HG03342 (cell line): Measurements from ENCODE around the gene SELE.
"Not testable (repeated sequence)": the region's sequence is repeated elsewhere in the genome, so short reads cannot be mapped to it uniquely, and the experiment has no call there.

Source experiments
- ATAC-seq: cut with Tn5 transposase; IDR thresholded peaks from one replicate; pipeline ENCODE4 v1.9.1; 2021; ENCODE audit warnings: mild to moderate bottlenecking, moderate library complexity; ENCODE audit not compliant: unreplicated experiment

SELE gene

DNA sequence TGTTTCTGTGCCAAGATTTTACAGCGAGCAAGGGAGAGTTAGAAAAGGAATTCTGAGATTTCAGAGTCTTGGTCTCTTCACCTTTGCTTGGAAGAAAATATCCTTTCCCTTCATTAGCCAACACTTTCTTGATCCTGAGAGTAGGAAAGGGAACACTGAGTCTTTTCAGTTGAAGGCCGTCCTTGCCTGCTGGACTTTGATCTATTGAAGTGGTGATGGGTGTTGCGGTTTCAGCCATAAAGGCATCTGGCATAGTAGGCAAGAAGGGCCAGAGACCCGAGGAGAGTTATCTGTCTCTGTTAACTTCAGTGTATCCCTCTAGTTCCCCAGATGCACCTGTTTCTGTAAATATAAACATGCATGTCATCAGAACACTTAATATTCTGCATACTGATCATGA, 9.7 kb downstream of the SELE start:
- no peak for ATAC-seq

DNA sequence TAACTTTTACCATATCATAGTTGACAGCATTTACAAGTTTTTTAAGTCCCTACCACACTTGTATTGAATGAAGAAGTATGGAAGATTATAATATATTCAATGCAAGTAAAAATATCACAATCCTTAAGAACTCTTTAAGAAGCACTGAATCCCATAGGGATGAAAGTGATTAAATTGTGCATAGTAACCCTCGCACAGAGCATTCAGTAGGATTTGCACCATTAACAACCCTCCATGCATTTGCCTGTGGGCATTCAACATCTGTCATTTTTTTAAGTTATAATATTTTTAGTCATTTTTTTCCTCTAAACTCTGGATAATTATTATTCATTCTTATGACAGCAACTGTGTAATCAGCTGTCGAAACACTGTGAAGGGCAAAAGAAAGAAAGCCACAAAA, 10.1 kb downstream of the SELE start:
- no peak for ATAC-seq

DNA sequence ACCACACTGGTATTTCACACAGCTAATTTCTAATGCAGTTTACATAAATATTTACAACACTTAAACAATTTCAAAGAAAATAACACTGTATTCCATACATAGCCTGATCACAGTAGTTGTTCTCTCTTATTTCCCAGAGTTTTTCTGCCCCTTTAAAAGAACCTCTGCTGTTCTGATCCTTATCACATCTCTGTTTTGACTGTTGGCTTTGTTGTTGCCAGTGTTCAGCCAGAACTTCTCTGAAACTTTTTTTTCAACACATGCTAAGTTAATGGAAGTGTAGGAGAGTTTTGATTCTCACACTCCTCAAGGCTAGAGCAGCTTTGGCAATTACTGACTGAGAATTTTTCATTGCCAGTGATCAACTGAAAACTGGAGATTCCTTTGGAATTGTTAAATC, 11.1 kb downstream of the SELE start:
- ATAC-seq, result no peak

DNA sequence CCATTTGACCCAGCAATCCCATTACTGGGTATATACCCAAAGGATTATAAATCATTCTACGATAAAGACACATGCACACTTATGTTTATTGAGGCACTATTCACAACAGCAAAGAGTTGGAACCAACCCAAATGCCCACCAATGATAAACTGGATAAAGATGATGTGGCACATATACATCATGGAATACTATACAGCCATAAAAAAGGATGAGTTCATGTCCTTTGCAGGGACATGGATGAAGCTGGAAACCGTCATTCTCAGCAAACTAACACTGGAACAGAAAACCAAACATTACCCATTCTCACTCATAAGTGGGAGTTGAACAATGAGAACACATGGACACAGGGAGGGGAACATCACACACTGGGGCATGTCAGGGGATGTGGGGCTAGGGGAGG, 18.8 kb downstream of the SELE start:
- not testable (repeated sequence) for ATAC-seq

DNA sequence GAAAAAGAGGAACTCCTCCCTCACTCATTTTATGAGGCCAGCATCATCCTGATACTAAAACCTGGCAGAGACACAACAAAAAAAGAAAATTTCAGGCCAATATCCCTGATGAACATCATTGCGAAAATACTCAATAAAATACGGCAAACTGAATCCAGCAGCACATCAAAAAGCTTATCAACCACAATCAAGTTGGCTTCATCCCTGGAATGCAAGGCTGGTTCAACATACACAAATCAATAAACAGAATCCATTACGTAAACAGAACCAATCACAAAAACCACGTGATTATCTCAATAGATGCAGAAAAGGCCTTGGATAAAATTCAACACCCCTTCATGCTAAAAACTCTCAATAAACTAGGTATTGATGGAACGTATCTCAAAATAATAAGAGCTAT, 20.8 kb downstream of the SELE start:
- ATAC-seq, result not testable (repeated sequence)

DNA sequence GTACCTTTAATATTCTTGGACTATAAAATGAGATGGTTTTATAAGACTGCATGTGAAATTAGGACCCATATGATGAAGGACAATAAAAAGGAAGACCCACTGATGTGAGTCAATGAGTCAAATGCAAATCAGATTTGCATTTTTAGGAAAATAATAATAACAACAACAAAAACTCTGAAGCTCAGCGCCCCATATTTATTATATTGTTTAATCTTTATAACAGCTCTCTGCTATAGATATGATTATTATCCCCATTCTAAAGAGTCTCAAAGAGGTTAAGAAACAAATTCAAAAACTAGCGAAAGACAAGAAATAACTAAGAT, 21.6 kb downstream of the SELE start:
- no peak for ATAC-seq

DNA sequence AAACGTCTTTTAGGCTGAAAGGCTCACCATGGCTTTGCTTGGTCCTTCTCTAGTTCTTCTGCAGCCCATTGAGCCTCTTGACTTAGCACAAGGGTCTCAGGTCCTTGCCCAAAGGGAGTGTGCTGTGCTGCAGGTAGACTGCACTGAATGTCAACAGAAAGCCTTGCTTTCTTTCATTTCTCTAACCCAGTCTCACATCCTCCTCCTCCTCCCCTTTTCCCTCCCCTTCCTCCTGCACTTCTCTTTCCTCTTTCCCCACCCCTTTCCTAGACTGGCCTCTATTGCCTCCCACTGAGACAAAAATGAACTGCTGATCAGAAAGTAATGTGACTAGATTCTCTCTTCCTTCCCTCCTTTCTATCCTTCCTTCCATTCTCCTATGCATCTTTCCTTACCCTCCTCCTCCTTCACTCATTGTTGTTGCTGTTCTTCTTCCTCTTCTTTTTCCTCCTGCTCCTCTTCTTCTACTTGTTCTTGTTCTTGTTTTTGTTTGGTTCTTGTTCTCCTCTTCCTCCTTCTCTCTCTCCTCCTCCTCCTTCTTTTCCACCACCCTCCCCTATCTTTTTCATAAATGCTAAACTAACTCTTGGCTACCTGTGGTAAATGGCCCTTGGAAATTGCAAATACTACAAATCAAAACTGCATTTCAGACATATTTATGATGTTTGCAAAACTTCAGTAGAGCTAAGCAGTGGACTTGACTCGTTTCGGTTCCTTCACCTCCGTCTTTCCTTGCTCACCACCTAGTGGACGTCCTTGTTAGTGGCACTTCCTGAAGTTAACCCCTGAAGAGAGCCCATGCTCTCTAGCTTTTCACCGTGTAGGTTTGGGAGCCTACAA, 22.2 kb downstream of the SELE start, which contains the start of gene SELL:
Gene SELL (minus strand): TSS at position 152 of the 840 bp plus-strand sequence. CDS start 122 bp downstream, at position 30.
- peak; percentile 81 for ATAC-seq

DNA sequence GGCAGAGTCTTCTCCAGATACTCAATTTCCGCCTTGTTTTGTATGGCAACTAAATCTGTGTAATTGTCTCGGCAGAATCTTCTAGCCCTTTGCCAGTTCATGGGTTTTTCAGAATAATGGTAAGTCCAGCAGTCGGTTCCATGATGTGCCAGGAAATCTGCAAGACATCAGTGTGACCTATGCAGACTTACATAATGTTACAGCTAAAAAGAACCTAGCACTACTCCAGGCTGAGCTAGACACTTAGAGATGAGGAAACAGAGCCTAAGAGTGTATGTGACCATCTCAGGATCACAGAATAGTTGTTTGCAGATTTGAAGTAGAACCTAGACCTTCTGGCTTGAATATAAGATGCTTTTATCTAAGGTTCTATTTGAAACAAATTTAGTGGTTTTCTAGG, 25.2 kb downstream of the SELE start:
- no peak for ATAC-seq

DNA sequence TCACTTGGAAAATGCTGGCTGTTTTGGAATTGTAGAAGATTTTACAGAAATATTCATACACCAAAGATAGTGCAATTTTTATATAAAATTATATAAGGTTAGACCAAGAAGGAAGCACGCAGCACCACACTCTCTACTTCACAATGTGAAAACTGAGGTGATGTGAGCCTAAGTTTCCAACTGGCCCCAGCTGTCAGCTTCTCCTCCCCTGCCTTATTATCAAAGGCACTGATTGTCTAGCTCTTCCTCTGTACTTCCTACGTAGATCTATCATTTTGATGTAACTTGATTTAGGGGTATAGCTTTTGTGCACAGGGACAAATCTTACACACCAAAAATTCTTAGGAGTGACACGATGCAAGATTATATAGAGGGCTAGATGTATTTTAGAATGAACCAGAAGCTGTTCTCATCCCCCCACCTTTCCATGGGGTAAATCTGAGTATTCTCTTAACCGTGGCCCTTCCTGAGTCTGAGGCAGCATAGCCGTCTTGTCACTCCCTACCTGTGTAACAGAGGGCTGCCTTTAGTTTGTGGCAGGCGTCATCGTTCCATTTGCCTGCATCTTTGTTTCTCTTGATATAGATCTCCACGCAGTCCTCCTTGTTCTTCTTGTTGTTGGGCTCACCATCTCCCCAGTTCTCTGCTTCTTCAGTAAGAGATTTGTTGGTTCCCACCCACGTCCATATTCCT, 25.8 kb downstream of the SELE start:
- no peak for ATAC-seq

DNA sequence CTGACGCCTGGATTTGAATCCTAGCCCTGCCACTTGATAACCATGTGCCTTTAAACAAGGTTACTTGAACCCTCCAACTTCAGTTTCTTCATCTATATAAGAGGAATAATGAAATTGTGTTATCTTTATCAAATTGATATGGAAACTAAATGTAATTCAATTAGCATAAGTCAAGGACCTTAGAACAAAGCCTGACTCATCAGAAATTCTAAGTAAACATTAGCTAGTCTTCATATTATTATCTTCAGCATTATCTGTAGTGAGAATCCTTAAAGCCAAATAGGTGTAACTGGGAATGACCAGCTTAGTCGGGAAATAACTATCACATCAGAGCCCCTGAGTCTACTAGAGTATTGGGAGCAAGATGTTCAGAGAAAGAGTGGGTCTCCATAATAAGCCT, 29.1 kb downstream of the SELE start:
- no peak for ATAC-seq

DNA sequence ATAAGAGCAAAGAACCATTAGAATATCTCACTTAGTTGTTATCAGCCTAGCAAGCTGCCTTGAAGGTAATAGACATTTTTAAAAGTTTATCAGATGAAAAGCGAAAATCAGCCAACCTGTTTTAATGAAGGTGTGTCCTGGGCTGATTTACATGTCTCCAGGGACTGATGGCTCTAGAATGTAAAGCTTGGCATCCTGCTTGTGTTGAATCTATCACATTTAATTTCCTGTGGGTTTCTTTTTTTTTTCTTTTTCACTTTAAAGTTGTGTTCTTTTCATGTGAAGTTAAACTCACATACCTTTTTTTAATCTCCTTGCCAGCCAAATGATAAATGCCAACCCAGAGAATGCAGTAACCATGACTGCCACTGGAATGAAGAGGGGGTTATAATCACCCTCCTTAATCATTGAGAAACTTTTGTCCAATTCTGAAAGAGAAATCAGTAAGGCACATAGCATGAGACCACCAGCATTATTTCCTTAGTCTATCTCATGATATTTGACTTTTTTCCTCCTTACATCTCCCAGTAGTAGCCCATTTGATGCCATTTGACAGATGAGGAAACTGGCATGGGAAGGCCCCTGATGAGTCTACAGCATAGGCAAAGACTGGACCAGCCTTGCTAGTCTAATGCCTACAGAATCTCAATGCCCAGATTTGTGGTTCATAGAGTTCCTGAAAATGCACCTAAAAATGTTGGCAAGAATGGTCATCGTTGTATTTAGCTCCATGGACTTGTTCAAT, 32.4 kb downstream of the SELE start:
- ATAC-seq, result no peak

DNA sequence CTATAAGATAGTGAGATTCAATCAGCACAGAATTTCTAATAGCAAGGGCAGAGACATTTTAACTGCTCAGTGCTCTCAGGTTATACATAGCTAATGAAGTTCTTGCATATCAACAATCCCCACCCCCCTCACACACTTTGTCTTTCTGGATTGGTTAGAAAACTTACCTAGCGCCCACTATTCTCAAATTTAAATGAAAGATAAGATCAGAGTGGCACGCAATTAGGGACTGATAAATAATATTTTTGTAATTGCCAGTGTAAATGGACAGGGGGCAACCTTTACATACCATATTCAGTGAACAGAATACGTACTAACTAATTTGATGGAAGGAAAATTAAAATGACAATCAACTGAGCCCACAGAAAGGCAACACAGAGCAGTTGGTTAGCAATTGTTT, 34.2 kb downstream of the SELE start:
- ATAC-seq, result no peak

DNA sequence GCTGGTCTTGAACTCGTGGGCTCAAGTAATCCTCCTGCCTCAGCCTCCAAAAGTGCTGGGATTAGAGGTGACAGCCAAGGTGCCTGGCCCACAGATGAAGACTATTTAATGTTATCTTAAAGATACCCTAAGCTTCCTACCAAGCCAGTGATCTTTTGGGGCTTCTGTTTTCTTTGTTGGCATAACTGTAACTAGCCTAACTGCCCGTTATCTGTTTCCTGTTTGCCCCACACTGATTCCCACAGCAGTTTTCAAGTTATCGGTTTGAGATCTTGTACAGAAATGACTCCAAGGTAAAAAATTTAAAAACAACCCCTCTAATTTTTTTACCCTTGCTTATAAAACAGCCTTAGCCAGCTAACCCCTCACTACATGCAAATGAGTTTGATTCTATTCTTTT, 34.9 kb downstream of the SELE start:
- no peak for ATAC-seq

DNA sequence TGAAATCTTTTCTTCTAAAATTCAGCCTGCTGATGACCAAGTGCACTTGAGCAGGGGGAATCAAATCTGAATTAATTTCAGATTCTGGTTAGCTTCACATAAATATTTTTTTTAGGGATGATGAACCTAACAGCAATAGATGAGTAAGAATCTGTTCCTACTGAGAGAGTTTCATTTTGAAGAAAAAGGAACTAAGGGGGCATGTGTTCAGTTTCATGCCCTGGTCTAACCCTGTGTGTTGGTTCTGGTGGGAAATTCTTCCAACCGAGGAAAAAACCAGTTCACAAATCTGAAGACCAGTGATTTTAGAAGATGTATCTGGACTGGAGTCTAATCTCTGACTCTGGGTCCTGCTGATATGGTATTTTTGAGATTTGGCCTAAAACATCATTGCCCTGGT, 36.1 kb downstream of the SELE start:
- ATAC-seq, result peak; percentile 55

DNA sequence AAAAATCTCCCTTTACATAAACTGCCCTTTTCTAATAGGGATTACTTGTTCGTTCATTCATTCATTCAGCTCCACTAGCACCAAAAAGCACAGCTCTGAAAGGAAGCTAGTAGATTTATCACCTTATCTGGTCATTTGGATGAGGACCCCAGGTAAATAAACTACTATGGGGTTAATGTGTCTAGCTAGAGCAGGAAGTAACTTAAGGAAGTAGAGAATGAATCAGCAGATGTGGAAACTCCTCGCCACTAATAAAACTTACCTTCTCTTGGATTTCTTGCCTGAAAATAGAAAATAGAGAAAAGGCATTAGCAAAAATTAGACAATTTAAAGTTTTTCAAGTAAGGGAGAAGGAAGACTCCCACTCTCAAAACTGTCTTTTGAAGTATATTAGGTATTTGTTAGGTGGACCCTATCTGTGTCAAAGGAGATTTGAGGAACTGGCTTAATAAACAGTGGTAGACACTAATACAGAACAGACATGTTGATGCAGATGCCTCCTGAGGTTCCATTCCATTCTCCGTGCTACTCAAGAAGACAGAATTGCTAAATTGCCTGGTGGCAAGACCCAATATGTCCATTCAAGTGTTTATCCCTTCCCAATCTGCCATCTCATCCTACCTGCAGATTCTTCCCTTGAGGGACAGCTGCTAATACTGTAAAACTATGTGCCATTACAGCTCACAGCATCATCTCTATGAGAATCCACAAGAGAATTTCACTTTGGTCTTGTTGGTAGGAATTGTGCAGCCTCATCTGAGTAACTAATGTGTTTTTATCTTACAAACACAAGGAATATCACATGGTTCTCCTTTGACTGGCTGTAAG, 37.4 kb downstream of the SELE start:
- no peak for ATAC-seq

DNA sequence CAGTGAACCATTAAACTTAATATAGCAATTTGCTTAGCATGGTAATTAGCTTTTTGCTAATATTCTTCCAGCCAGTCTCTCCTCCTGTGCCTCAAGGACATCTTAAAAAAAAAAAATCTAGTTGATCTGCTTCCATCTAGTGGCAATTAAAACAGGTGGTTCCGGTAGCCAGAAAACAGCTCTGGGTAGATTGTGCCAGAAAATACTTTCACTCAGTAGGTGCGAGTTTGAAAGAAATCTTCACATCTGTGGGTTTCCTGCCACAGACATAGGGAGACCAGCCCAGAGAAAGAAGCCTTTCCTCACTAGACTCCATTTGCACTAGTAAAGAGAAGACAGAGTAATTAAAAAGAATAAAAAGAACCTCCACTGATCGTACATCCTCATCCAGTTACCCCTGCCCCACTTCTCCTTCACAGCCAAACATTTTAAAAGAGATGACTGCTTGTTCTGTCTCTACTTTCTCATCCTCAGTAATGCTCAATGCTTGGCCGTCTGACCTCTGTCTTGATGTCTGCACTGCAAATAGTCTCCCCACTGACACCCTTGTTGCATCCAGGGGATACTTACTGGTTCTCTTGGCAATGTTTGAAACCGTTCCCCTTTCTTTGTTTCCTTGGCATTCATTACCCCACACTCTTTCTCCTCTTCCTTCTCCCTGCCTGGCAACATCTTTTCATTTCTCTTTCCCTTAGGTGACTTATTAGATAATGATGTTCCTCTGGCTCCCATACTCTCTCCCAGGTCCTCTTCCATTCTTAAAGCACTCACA, 39.4 kb downstream of the SELE start:
- ATAC-seq, result peak; percentile 32

DNA sequence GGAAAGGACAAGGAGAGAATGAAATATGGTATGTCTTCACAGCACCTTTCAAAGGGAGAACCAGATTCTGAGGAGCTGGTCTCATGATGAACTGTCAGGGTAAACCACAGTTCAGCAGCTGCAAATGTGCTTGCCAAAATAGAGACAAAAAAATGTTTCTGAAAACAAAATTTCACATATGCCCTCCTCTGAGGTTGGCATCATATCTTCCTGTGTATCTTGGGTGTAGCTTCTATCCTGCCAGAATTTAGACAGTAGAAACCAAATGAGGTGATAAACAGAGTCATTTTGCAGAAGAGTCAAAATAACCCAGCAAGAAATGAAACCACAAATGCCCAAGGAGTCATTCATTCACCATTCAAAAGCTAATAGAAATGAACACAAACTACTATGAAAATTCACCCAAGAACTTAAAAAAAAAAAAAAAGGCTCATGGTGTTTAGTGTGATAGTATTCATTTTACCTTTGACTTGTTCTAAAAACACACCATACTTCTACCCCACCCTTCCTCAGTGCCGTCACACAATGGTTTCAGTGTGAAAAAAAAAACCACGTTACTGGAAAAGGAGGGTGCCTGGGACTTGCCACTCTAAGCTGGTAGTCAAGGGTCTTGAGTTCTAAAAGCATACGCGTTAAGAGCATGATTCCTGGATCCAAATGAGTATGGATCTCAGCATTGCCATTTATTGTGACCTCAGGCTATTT, 41.0 kb downstream of the SELE start:
- peak; percentile 34 for ATAC-seq

DNA sequence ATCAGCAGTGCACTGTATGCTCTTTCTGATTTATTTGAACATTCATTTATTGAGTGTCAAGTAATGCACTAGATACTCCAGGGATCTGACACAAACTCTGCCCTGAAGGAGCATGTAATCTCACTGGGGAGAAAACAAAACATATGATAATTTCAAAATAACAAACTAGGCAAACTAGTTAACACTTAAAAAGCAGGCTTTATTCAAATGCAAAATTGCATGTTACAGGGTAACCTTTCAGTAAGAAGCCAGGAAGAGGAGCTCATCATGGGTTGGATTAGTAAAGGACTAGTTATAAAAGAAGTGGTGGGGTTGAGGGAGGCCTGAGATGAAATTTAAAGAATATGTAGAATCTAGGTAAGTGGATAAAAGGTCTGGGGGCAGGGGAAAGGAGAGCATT, 43.4 kb downstream of the SELE start:
- ATAC-seq, result no peak

DNA sequence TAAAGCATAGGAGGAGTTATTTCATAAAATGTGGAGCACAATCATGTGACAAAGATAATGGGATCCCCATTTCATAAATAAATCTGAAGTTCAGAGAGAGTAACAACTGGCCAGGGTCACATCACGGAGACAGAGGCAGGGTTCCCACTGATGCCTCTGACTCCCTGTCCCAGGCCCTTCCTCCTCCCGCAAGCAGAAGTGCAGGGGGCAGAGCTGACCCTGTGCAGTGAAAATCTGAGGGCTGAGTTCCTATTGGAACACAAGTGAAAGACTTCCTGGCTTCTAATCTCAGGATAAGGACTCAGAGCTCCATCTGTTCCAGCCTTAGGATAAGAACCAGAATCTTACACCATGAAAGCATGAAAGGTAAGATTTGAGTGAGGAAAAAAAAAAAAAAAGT, 44.5 kb downstream of the SELE start:
- ATAC-seq, result no peak

DNA sequence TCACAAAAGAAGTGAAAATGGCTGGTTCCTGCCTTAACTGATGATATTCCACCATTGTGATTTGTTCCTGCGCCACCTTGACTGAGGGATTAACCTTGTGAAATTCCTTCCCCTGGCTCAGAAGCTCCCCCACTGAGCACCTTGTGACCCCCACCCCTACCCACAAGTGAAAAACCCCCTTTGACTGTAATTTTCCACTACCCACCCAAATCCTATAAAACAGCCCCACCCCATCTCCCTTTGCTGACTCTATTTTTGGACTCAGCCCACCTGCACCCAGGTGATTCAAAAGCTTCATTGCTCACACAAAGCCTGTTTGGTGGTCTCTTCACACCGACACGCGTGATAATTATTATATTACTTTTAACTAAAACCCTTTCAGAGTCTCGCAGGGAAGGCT, 45.5 kb downstream of the SELE start:
- ATAC-seq, result not testable (repeated sequence)
